Coronary artery (tissue), 2 donors: Measurements from ENCODE around the gene MTFMT.
"Not testable (repeated sequence)": the region's sequence is repeated elsewhere in the genome, so short reads cannot be mapped to it uniquely, and the experiment has no call there.

ENCODE experiments used
- DNase-seq: peaks from one replicate; pipeline ENCODE4 v3.0.0-alpha.2; 2017; ENCODE audit warnings: low spot score
- H3K27ac ChIP-seq, 2 donors: fragments of 200-600 bp; sonication (generic); one replicate each; pipeline ENCODE4 v1.5.1; 2016 to 2019
- H3K4me3 ChIP-seq: fragments of 200-600 bp; sonication (generic); 2 replicates; pipeline ENCODE4 v1.5.1; 2016; ENCODE audit warnings: mild to moderate bottlenecking, moderate library complexity
- TF ChIP-seq, protein P1 (sequence below): fragments of 200-600 bp; sonication (generic); IDR thresholded peaks from one replicate; pipeline ENCODE4 v1.5.1; 2019; ENCODE audit warnings: antibody characterized with exemption

MTFMT gene

DNA sequence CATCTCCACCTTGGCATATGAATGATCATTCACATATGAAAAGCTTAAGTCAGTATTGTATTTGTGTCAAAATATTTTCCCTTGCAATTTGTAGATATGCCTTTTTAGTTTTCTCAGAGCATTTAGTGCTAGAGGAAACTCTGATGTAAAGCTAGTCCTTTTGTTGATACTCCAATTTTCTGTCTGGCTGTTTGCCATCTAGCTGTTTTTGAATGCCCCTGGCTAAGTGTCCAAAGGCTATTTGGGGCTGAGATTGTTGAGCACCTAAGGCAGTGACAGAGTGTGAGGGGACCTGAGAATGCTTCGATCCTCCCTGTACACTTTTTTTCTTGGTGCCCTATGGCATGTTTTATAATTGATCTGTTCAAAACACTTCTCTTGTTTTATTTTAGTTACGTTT is 18.8 kb upstream of the MTFMT start:
- no peak for DNase-seq
- Histone ChIP-seq H3K27ac (no peak overlapping the region), H3K4me3 (no peak overlapping the region)
- TF ChIP-seq, protein P1, sequence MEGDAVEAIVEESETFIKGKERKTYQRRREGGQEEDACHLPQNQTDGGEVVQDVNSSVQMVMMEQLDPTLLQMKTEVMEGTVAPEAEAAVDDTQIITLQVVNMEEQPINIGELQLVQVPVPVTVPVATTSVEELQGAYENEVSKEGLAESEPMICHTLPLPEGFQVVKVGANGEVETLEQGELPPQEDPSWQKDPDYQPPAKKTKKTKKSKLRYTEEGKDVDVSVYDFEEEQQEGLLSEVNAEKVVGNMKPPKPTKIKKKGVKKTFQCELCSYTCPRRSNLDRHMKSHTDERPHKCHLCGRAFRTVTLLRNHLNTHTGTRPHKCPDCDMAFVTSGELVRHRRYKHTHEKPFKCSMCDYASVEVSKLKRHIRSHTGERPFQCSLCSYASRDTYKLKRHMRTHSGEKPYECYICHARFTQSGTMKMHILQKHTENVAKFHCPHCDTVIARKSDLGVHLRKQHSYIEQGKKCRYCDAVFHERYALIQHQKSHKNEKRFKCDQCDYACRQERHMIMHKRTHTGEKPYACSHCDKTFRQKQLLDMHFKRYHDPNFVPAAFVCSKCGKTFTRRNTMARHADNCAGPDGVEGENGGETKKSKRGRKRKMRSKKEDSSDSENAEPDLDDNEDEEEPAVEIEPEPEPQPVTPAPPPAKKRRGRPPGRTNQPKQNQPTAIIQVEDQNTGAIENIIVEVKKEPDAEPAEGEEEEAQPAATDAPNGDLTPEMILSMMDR: no peak

DNA sequence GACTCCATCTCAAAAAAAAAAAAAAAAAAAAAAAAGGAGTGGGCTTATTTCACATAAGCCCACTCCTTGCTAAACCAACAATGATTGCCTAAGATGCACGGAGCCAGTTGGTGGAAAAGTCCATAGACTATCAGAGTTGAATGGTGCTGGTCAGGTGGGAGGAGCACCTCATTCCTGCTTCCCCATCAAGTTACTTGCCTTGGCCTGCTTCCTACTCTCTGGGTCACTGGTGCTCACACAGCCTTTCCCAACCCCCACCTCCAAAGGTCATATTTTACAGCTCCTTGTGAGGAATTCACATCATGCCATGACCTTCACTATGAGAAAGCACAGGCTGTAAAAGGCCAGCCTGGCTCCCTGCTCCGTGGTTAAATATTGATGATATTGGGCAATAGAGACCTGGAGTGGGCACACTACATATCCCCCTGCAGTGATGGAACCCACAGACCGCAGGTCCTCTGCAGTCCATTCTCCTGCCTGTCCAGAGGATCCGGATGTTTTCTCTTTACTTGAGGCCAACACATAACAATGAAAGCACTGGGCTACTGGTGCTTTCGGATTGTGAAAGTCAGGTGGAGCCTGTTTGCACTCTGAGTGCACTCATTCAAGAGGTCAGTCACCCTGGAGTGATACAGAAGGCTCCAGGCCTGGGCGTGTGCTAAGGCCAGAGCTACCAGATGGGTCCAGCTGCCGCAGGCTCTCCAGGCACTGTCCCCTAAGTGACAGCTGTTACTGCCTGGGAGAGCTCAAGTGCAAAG is 15.5 kb upstream of the MTFMT start, which contains the start of gene SLC51B:
Gene SLC51B, plus strand, starts transcription at position 664 of the 758 bp plus-strand sequence. CDS start 4,618 bp downstream, outside the sequence.
- no peak for DNase-seq
- TF ChIP-seq, protein P1: no peak
- Histone ChIP-seq H3K4me3 (no peak within 1 kb of the TSS), H3K27ac (no peak within 1 kb of the TSS)

DNA sequence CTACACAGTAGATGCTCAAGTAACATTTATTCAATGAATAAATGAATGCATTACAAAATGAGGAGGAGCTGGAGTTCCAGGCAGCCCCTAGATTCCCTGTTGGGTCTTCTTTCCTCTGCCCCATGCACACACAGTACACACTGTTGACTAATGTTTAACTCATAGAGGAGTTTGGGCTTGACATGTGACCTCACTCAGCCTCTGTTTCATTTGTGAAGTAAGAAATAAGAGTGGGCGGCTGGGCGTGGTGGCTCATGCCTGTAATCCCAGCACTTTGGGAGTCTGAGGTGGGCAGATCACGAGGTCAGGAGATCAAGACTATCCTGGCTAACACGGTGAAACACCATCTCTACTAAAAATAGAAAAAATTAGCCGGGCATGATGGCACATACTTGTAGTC is 14.8 kb upstream of the MTFMT start:
- not testable (repeated sequence) for DNase-seq, H3K4me3 ChIP-seq, H3K27ac ChIP-seq

DNA sequence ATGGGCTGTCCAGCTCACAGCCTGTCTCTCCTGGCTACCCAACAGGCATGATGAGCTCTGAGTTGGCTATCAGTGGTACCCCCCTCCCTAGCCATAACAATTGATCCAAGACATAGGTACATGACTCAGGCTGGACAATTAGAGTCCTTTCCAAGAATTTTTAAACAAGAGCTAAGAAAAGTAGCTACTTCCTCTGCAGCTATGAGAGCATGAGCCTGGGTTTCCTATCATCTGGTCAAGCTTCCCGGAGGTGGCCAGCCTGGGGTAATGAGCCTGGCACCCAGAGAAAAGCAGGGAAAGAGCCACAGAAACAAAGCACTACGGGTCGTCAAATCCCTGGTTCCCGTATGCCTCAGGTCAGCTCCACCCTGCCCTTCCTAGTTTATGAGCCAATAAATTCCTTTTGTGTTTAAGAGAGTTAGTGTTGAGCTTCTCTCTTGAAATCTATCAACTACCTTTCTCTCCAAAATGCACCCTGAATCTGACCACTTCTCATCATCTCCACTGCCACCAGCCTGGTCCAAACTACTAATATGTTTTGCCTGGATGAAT is 13.4 kb upstream of the MTFMT start:
- H3K4me3 ChIP-seq: no peak overlapping the region
- TF ChIP-seq, protein P1: no peak
- no peak overlapping the region for H3K27ac ChIP-seq
- no peak for DNase-seq

DNA sequence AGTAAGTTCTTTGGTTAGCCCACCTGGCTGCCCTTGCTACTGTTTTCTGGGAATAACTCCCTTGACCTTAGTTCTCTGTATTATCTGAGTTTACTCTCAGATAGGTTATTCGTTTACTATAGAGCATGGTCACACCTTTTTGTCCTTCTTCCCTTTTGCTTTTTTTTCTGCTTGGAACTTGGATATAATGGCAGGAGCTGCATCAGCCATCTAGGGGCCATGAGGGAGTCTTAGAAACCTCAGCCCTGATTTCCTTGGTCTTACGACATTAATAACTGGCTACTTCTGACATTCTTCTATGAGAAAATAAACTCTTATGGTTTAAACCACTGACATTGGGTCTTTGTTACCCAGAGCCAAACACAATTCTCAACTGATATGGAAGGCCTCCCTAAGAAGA is 12.3 kb upstream of the MTFMT start:
- TF ChIP-seq, protein P1: no peak
- no peak for DNase-seq
- Histone ChIP-seq H3K4me3 (no peak overlapping the region), H3K27ac (no peak overlapping the region)

DNA sequence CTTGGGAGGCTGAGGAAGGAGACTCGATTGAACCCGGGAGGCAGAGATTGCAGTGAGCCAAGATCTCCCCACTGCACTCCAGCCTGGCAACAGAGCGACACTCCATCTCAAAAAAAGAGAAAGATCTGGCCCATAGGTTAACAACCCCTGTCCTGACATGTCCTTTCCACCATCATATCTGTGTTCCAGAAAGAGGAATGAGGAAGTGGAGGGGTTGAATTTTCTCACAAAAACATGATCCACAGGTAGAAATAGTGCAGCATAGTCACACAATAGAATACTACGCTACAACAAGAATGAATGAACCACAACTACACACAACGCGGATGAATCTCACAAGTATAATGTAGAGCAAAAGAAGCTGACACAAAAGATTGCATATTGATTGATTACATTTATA is 11.0 kb upstream of the MTFMT start:
- TF ChIP-seq, protein P1: no peak
- DNase-seq: no peak
- no peak overlapping the region for H3K4me3 ChIP-seq
- no peak overlapping the region for H3K27ac ChIP-seq

DNA sequence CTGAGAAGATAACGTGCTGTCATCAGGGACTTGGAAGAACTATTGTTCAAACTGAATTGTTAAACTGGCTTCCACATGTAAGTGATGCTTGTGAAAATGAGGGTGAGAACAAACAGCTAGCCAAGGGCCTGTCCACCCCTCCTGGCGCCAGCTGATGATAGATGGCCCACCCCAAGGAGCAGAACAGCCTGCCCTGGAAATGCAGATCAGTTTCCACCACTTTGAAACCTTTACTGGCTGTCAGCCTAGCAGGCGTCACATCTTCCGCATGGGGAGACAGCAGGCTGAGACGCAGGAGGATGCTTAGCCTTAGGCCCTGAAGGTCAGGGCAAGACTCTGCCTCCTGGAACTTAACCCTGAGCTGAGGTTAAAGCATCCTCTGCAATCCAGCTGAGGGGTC is 9.4 kb upstream of the MTFMT start:
- Histone ChIP-seq H3K27ac (no peak overlapping the region), H3K4me3 (no peak overlapping the region)
- no peak for DNase-seq
- TF ChIP-seq, protein P1: no peak
